AG20443 (cell line): ENCODE measurements around the gene OGG1.
A peak's percentile ranks its signal among the peaks of the same experiment; 100 is the strongest.
"Not testable (repeated sequence)": the region's sequence is repeated elsewhere in the genome, so short reads cannot be mapped to it uniquely, and the experiment has no call there.

ENCODE experiments used
- DNase-seq: peaks from one replicate; pipeline ENCODE4 v3.0.0; 2012; ENCODE audit warnings: low spot score, mixed read lengths

The OGG1 gene

DNA sequence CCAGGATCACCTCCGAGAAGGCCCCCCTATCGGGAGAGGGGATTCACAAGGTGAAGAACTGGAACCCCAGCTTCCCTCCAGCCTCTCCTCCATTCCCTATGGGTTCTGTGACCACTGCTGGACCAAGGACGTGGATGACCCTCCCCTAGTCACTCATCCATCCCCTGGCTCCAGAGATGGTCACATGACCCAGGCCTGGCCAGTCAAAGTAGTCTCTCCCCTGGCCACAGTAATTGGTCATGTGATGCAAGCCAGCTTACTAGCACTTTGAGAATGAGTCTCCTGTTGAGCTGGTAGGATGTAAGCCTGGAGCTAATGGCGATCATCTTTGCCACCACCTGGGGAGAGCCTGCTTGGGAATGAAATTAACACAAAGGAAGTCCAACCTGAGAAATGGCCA is 16.1 kb downstream of the OGG1 start:
- DNase-seq, result no peak

DNA sequence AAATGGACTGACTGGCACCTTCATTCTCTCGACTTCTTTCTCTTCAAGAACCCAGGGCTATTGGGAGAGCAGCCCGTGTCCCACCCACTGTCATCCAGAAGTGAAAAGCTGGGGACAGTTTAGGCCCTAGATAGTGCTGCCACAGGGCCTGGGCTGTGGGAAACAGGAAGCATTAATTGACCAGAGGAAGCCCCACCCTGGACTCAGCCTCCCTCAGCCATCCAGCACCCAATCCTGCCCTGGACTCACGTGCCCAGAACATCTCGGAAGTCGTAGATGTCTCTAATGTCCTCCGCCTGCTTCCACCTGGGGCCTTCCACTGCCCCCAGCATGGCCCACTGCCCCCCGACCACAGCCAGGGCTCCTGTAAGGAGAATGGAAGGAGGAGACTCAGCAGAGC is 17.7 kb downstream of the OGG1 start:
- DNase-seq, result no peak

GRCh38 chr3:9768141-9768775 is 18.5 kb downstream of the OGG1 start:
- DNase-seq, result peak; percentile 21

GRCh38 chr3:9769012-9769411 is 19.3 kb downstream of the OGG1 start:
- DNase-seq, result no peak

- DNase-seq, result peak; percentile 95
These were observed 19.9 kb downstream of the OGG1 start, which contains the start of gene CAMK1 for GRCh38 chr3:9769426-9770275. Gene CAMK1, minus strand, starts transcription at chr3:9769947. Its CDS starts 2,198 bp downstream, at chr3:9767749.

DNA sequence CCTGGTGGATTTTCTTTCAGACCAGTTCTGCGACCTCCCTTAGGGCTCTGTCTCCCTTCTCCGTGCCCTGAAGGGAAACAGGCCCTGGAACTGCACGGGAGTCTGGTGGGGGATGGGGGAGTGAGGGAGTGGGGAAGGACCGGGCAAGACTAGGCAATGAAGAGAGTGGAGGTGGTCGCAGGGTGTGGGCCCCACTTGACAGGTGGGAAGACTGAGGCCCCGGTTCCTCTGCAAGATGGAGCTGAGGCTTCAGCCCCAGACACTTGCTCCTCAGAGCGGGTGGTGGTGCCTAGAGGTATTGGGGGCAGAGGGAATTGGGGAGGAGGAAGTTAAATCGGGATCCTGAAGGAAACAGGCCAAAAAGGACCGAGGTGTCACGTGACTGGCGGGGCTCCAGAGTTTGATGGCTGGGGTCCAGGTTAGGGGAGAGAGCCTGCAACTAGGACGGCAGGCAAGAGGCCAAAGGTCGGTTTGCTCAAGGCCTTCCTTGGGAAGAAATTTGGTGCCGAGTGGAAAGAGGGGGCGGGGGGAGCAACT is 20.6 kb downstream of the OGG1 start:
- peak; percentile 36 for DNase-seq

- DNase-seq, result not testable (repeated sequence)
These were observed 21.3 kb downstream of the OGG1 start for GRCh38 chr3:9771007-9771406.

GRCh38 chr3:9776896-9777693 is 27.3 kb downstream of the OGG1 start:
- no peak for DNase-seq

GRCh38 chr3:9777694-9778021 is 27.9 kb downstream of the OGG1 start:
- DNase-seq, result no peak

DNA sequence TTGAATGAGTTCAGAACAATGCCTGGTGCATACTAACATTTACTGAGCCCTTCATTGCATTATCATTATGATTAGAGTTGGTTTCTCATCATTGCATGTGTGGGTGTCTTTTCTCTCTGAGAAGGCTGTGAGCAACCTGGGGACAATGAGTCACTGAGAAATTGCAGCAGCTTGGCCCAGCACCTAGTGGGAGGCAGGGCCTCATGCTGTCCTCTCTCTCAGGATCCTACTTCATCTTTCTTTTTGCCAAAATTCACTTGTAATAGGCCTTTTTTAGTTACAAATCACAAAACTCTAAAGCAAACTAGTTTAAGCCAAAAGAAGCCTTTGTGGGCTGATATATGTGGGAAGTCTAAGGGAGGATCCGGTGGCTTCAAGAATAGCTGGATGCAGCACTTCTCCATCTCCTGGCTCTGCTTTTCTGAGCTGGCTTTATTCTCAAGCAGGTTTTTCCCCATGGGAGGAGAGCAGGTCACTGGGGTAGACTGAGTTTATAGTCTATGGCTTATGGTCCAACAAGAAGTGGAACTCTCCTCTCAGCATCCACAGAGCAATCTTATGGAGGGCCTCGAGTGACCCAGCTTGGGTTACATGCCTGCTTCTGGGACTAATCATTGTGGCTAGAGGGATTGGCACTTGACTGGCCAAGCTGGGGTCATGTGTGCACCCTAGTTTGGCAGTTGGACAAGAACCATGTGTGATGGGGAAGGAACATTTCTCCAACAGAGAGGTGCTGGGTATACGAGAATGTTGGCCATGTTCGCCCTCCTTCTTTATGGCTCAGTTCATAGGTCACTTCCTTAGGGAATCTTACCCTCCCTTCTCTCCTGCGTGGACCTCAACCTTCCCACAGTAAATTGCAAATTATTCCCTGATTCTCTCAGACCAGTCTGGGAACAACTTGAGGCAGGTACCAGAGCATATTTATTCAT is 28.7 kb downstream of the OGG1 start:
- DNase-seq, result peak; percentile 77

- no peak for DNase-seq
These were observed 29.4 kb downstream of the OGG1 start for GRCh38 chr3:9779075-9779593.

GRCh38 chr3:9779721-9780457 is 30.1 kb downstream of the OGG1 start:
- DNase-seq, result no peak

GRCh38 chr3:9780458-9780812 is 30.7 kb downstream of the OGG1 start:
- no peak for DNase-seq

- no peak for DNase-seq
These were observed 31.2 kb downstream of the OGG1 start for GRCh38 chr3:9780910-9781309.

GRCh38 chr3:9781551-9781950 is 31.8 kb downstream of the OGG1 start:
- no peak for DNase-seq

GRCh38 chr3:9781978-9782603 is 32.3 kb downstream of the OGG1 start:
- no peak for DNase-seq

DNA sequence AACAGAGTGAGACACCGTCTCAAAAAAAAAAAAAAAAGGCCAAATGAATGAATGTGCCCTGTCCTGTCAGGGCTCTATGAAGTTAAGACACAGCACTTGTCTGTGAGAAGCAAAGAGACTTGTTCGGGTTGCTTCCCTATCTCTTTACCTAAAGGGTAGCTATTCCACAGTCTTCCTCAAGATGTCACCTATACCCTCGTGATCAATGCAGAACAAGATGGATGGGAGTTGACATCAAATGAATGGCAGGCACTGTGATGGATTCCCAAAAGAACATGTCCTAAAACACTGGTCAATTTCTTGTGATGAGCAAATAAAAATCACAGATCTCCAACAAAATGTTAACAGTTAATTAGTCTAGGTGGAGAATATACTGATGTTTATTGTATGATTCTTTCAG is 33.0 kb downstream of the OGG1 start:
- no peak for DNase-seq

GRCh38 chr3:9783954-9784353 is 34.2 kb downstream of the OGG1 start:
- no peak for DNase-seq

- DNase-seq, result no peak
These were observed 35.2 kb downstream of the OGG1 start for GRCh38 chr3:9784965-9785364.

DNA sequence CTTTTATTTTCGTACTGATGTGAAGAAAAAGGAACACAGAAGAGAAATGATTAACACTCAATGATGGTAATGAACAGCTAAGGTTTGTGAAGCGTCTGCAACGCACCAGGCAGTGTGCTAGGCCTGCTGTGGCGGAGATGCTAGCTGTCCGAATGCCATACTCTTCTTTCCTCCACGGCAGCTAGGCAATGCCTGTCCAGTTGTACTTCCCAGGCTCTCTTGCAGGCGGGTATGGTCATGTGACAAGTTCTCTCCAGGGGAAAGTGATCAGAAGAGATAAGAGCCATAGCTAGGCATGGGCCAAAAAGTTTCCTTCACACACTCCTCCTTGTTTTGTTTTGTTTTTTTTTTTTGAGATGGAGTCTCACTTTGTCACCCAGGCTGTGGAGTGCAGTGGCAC is 35.9 kb downstream of the OGG1 start:
- no peak for DNase-seq
